ENCODE data around the gene TSPO2. TPM values are rescaled to one million over a fixed set of nuclear protein-coding genes. Genes with fewer than 3 reads are reported as not detected.

Gene TSPO2
- total and polyA plus RNA-seq, 9 donors = not detected

DNA sequence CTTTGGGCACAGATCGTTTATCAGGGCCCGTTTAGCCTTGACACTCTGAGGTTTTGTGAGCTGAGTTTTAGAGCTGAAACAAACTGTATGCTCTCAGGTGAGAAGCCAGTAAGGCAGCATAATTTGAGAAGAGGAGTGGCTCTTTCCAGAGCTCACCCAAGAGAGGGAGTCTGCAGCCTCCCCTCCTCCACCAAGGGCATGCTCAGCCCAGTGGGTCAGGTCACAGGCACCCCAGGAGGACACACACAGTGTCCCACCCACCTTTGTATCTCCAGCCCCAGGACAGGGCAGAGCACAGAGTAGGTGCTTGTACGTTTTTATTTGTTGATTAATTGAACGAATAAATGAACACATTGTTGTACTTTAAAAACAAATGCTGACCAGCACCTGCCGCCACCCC, 3.4 kb downstream of the TSPO2 start:
- Histone ChIP-seq H3K4me1 (ENCODE audit: insufficient read depth) (no peaks in the 10 kb centered on the region), H3K27me3 (no peaks in the 10 kb centered on the region), H3K9me3 (no peaks in the 10 kb centered on the region), H3K4me3 (no peak overlapping the region), H3K36me3 (no peaks in the 10 kb centered on the region), H3K27ac (no peak overlapping the region)
- intact Hi-C loops (cut with DNase I) = no loop called here
- no peak for DNase-seq
- TF ChIP-seq POLR2A (IDR thresholded peaks at IDR 0.05) = no peak
- TF ChIP-seq EP300 (IDR thresholded peaks at IDR 0.05) = no peak
- TF ChIP-seq, protein P1, sequence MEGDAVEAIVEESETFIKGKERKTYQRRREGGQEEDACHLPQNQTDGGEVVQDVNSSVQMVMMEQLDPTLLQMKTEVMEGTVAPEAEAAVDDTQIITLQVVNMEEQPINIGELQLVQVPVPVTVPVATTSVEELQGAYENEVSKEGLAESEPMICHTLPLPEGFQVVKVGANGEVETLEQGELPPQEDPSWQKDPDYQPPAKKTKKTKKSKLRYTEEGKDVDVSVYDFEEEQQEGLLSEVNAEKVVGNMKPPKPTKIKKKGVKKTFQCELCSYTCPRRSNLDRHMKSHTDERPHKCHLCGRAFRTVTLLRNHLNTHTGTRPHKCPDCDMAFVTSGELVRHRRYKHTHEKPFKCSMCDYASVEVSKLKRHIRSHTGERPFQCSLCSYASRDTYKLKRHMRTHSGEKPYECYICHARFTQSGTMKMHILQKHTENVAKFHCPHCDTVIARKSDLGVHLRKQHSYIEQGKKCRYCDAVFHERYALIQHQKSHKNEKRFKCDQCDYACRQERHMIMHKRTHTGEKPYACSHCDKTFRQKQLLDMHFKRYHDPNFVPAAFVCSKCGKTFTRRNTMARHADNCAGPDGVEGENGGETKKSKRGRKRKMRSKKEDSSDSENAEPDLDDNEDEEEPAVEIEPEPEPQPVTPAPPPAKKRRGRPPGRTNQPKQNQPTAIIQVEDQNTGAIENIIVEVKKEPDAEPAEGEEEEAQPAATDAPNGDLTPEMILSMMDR (IDR thresholded peaks at IDR 0.05) = no peak
- 57 to 63% (median 60%) methylated on average over 5 of the region's 5 CpGs for WGBS, 3 donors

DNA sequence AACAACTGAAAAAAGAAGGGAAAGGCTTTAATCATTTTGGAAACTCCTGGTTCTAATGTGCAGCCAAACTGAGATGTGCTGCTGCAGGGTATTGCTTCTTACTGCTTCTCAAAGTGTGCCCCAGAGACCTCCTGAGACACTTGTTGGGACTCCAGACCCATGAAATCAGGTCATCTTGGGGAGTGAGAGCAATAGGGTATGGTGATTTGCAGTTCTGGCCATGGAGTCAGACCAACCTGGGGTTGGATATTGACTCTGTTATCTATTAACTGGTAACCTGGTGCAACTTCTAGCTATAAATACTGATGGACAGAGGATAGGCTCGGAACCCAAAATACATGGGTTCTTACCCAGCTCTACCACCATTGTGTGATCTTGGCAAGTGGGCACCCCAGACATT, 3.8 kb downstream of the TSPO2 start:
- no peaks in the 10 kb centered on the region for H3K4me1 ChIP-seq (ENCODE audit: insufficient read depth)
- no peaks in the 10 kb centered on the region for H3K9me3 ChIP-seq
- intact Hi-C loops (cut with DNase I) = no loop called here
- H3K27me3 ChIP-seq = no peaks in the 10 kb centered on the region
- 95 to 100% (median 100%) methylated on average over 1 of the region's 1 CpG for WGBS, 3 donors
- no peak for DNase-seq
- no peak overlapping the region for H3K27ac ChIP-seq
- H3K36me3 ChIP-seq = no peaks in the 10 kb centered on the region
- TF ChIP-seq EP300 (IDR thresholded peaks at IDR 0.05) (no peak), POLR2A (IDR thresholded peaks at IDR 0.05) (no peak)
- TF ChIP-seq, protein P1 (IDR thresholded peaks at IDR 0.05) = no peak
- no peak overlapping the region for H3K4me3 ChIP-seq

DNA sequence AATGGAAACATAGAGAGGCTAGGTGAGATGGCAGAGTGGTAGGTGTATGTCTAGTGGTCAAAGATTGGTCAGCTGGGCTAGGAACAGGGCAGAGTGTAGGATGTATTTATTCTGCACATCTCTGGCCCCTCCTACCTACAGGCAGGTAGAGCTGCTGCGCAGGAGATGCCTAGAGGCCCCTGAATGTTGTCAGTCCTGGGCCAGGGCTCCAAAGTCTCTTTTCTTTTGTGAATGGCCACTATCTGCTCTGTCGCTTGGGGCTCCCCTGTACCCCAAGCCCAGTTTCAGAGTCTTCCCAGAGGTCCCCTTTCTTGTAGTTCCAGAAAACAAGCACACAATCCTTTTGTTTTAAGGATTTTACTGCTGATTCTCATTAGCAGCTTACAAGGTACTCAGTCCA, 5.0 kb downstream of the TSPO2 start:
- TF ChIP-seq, protein P1 (IDR thresholded peaks at IDR 0.05) = no peak
- TF ChIP-seq EP300 (IDR thresholded peaks at IDR 0.05) (no peak), POLR2A (IDR thresholded peaks at IDR 0.05) (no peak)
- H3K27me3 ChIP-seq = no peaks in the 10 kb centered on the region
- DNase-seq = no peak
- WGBS, 3 donors = 96 to 98% (median 97%) methylated on average over 2 of the region's 2 CpGs
- H3K4me1 ChIP-seq (ENCODE audit: insufficient read depth) = no peaks in the 10 kb centered on the region
- H3K4me3 ChIP-seq = no peak overlapping the region
- H3K36me3 ChIP-seq = no peaks in the 10 kb centered on the region
- no peaks in the 10 kb centered on the region for H3K9me3 ChIP-seq
- H3K27ac ChIP-seq = no peak overlapping the region
- intact Hi-C loops (cut with DNase I) = no loop called here

DNA sequence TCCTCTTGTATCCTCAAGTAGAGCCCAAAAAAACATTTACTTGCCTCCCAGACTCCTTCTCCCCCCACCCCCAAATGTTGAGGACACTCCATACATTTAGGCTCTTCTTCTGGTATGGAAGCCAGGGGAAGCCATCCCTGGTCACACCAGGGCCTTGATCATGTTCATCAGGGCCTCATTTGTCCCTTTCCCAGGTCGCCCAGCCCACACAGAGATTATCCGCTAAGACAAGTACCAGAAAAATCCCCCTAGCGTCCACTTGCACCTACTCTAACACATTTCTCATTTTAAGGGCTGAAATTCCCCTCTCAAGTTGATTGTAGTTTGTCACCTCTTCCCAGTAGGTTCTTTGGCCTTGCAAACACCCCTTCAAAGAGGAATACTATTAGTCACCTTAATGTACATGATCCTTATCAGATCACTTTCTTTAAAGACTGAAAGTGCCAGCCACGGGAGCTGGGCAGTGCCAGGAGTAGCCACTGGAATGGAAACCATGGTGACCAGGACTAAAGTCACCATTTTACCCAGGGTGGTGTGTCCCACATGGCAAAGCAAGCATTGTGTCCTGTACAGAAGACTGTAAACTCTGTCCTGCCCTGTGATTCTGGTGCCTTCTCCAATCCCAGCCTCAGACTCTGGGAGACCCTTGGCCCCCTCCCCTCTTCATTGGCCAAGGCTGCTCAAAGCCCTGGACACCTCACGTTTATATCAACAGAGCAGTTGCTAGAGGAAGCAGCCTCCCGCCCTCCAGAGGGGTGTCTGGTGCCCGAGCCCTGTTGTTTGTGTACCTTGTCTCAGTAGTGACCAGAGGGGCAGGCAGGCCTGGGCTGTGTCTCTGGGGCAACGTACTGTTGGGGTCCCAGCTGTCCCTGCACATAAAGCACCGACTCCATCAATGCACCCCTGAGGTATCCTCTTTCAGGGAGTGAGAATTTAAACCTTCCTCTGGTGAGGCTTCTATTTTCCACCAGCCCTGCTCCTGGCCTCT, 5.8 kb downstream of the TSPO2 start:
- no peak for DNase-seq
- H3K4me3 ChIP-seq = no peak overlapping the region
- no peaks in the 10 kb centered on the region for H3K27me3 ChIP-seq
- no peaks in the 10 kb centered on the region for H3K9me3 ChIP-seq
- no peaks in the 10 kb centered on the region for H3K36me3 ChIP-seq
- intact Hi-C loops (cut with DNase I) = no loop called here
- 77 to 84% (median 80%) methylated on average over 9 of the region's 9 CpGs for WGBS, 3 donors
- H3K27ac ChIP-seq = no peak overlapping the region
- TF ChIP-seq EP300 (IDR thresholded peaks at IDR 0.05) = no peak
- TF ChIP-seq, protein P1 (IDR thresholded peaks at IDR 0.05) = no peak
- TF ChIP-seq POLR2A (IDR thresholded peaks at IDR 0.05) = no peak
- no peaks in the 10 kb centered on the region for H3K4me1 ChIP-seq (ENCODE audit: insufficient read depth)

Data from ovary (tissue), 9 donors.